ENCODE results near the gene CDC37L1. TPM values are rescaled to one million over a fixed set of nuclear protein-coding genes. Genes with fewer than 3 reads are reported as not detected.

The CDC37L1 gene
- total and polyA plus RNA-seq, 2 experiments from 2014 or later, result 26.2 to 26.4 TPM

- Histone ChIP-seq H3K27ac (no peak overlapping the region), H3K79me2 (ENCODE audit: insufficient read depth) (no peaks in the 10 kb centered on the region), H3K27me3 (replicated peaks; ENCODE audit: insufficient read depth) (no peaks in the 10 kb centered on the region), H3K4me1 (ENCODE audit: insufficient read depth) (peaks cover 16% of the 10 kb centered on the region), H3K4me3 (no peak overlapping the region), H3K9me3 (ENCODE audit: low read depth) (no peaks in the 10 kb centered on the region), H3K4me2 (ENCODE audit: unreplicated experiment) (no peak overlapping the region), H4K20me1 (ENCODE audit: insufficient read depth) (no peaks in the 10 kb centered on the region), H3F3A (ENCODE audit: insufficient read depth) (peaks cover 15% of the 10 kb centered on the region), H3K9me2 (ENCODE audit: insufficient read depth) (no peaks in the 10 kb centered on the region), H3K36me3 (ENCODE audit: low read depth) (no peaks in the 10 kb centered on the region), H2AFZ (no peak overlapping the region), H3K9ac (no peak overlapping the region)
- TF ChIP-seq EZH2 (IDR thresholded peaks at IDR 0.05; ENCODE audit: insufficient read depth, poor library complexity, severe bottlenecking) (no peak), EZH2phosphoT487 (IDR thresholded peaks at IDR 0.05; ENCODE audit: insufficient read depth, low read depth) (no peak)
- DNase-seq, result no peak
- in situ Hi-C loops (cut with MboI), result no loop called here
Measured at GRCh38 chr9:4669890-4670289, 9.5 kb upstream of the CDC37L1 start.

- no peak for DNase-seq
- Histone ChIP-seq H3K36me3 (ENCODE audit: low read depth) (no peaks in the 10 kb centered on the region), H3K27me3 (replicated peaks; ENCODE audit: insufficient read depth) (no peaks in the 10 kb centered on the region), H3K79me2 (ENCODE audit: insufficient read depth) (no peaks in the 10 kb centered on the region), H3K9me3 (ENCODE audit: low read depth) (no peaks in the 10 kb centered on the region), H3K27ac (no peak overlapping the region), H4K20me1 (ENCODE audit: insufficient read depth) (no peaks in the 10 kb centered on the region), H2AFZ (no peak overlapping the region), H3K9me2 (ENCODE audit: insufficient read depth) (no peaks in the 10 kb centered on the region), H3K9ac (no peak overlapping the region), H3K4me2 (ENCODE audit: unreplicated experiment) (no peak overlapping the region), H3K4me3 (no peak overlapping the region), H3K4me1 (ENCODE audit: insufficient read depth) (peaks cover 17% of the 10 kb centered on the region), H3F3A (ENCODE audit: insufficient read depth) (peaks cover 13% of the 10 kb centered on the region)
- WGBS, 2 experiments (ENCODE audit: low coverage in 1 of 2, low lambda C conversion rate in 2 of 2, missing lambda C conversion rate in 2 of 2), result 78 to 80% methylated on average over 3 of the region's 3 CpGs
- TF ChIP-seq EZH2phosphoT487 (IDR thresholded peaks at IDR 0.05; ENCODE audit: insufficient read depth, low read depth), result no peak
- no peak for TF ChIP-seq EZH2 (IDR thresholded peaks at IDR 0.05; ENCODE audit: insufficient read depth, poor library complexity, severe bottlenecking)
- in situ Hi-C loops (cut with MboI), result no loop called here
Measured at GRCh38 chr9:4670591-4670990, 8.8 kb upstream of the CDC37L1 start.

- Histone ChIP-seq H3K9ac (no peak overlapping the region), H3K79me2 (ENCODE audit: insufficient read depth) (no peaks in the 10 kb centered on the region), H3K27me3 (replicated peaks; ENCODE audit: insufficient read depth) (no peaks in the 10 kb centered on the region), H3K36me3 (ENCODE audit: low read depth) (no peaks in the 10 kb centered on the region), H3F3A (ENCODE audit: insufficient read depth) (peaks cover 10% of the 10 kb centered on the region), H3K4me3 (no peak overlapping the region), H3K4me1 (ENCODE audit: insufficient read depth) (peaks cover 13% of the 10 kb centered on the region), H3K9me2 (ENCODE audit: insufficient read depth) (no peaks in the 10 kb centered on the region), H3K4me2 (ENCODE audit: unreplicated experiment) (no peak overlapping the region), H4K20me1 (ENCODE audit: insufficient read depth) (no peaks in the 10 kb centered on the region), H2AFZ (no peak overlapping the region), H3K9me3 (ENCODE audit: low read depth) (no peaks in the 10 kb centered on the region), H3K27ac (no peak overlapping the region)
- no peak for TF ChIP-seq EZH2 (IDR thresholded peaks at IDR 0.05; ENCODE audit: insufficient read depth, poor library complexity, severe bottlenecking)
- no peak for TF ChIP-seq EZH2phosphoT487 (IDR thresholded peaks at IDR 0.05; ENCODE audit: insufficient read depth, low read depth)
- in situ Hi-C loops (cut with MboI), result no loop called here
- DNase-seq, result no peak
- 95 to 100% methylated on average over 1 of the region's 1 CpG for WGBS, 2 experiments (ENCODE audit: low coverage in 1 of 2, low lambda C conversion rate in 2 of 2, missing lambda C conversion rate in 2 of 2)
Measured at GRCh38 chr9:4671737-4672136, 7.6 kb upstream of the CDC37L1 start.

- Histone ChIP-seq H3K9me2 (ENCODE audit: insufficient read depth) (no peaks in the 10 kb centered on the region), H3K4me2 (ENCODE audit: unreplicated experiment) (peak overlapping the region; percentile 29), H3K27ac (peak overlapping the region; percentile 66), H3K27me3 (replicated peaks; ENCODE audit: insufficient read depth) (no peaks in the 10 kb centered on the region), H3K9ac (peak overlapping the region; percentile 5; the same call in 1 of the 2 replicates), H3K36me3 (ENCODE audit: low read depth) (no peaks in the 10 kb centered on the region), H3K9me3 (ENCODE audit: low read depth) (no peaks in the 10 kb centered on the region), H3K4me1 (ENCODE audit: insufficient read depth) (peaks cover 23% of the 10 kb centered on the region), H3F3A (ENCODE audit: insufficient read depth) (peaks cover 20% of the 10 kb centered on the region), H2AFZ (peak overlapping the region; percentile 39; the same call in 1 of the 2 replicates), H4K20me1 (ENCODE audit: insufficient read depth) (no peaks in the 10 kb centered on the region), H3K79me2 (ENCODE audit: insufficient read depth) (peaks cover 3% of the 10 kb centered on the region), H3K4me3 (0 out of 2 replicates have a peak overlapping the region, but pooled peaks have one; percentile 19)
- DNase-seq, result peak; percentile 93
- no peak for TF ChIP-seq EZH2 (IDR thresholded peaks at IDR 0.05; ENCODE audit: insufficient read depth, poor library complexity, severe bottlenecking)
- no peak for TF ChIP-seq EZH2phosphoT487 (IDR thresholded peaks at IDR 0.05; ENCODE audit: insufficient read depth, low read depth)
- in situ Hi-C loops (cut with MboI), result no loop called here
Measured at GRCh38 chr9:4674783-4675182, 4.6 kb upstream of the CDC37L1 start.

GRCh38 chr9:4677392-4677791 lies 2.0 kb upstream of the CDC37L1 start:
- Histone ChIP-seq H3K9me3 (ENCODE audit: low read depth) (no peaks in the 10 kb centered on the region), H3K27ac (no peak overlapping the region), H3K4me2 (ENCODE audit: unreplicated experiment) (no peak overlapping the region), H3F3A (ENCODE audit: insufficient read depth) (peaks cover 37% of the 10 kb centered on the region), H2AFZ (no peak overlapping the region), H3K4me3 (no peak overlapping the region), H3K27me3 (replicated peaks; ENCODE audit: insufficient read depth) (no peaks in the 10 kb centered on the region), H3K9me2 (ENCODE audit: insufficient read depth) (no peaks in the 10 kb centered on the region), H3K36me3 (ENCODE audit: low read depth) (no peaks in the 10 kb centered on the region), H3K4me1 (ENCODE audit: insufficient read depth) (peaks cover 32% of the 10 kb centered on the region), H3K9ac (no peak overlapping the region), H3K79me2 (ENCODE audit: insufficient read depth) (peaks cover 29% of the 10 kb centered on the region), H4K20me1 (ENCODE audit: insufficient read depth) (no peaks in the 10 kb centered on the region)
- WGBS, 2 experiments (ENCODE audit: low coverage in 1 of 2, low lambda C conversion rate in 2 of 2, missing lambda C conversion rate in 2 of 2), result 78 to 85% methylated on average over 3 of the region's 3 CpGs
- TF ChIP-seq EZH2phosphoT487 (IDR thresholded peaks at IDR 0.05; ENCODE audit: insufficient read depth, low read depth) (no peak), EZH2 (IDR thresholded peaks at IDR 0.05; ENCODE audit: insufficient read depth, poor library complexity, severe bottlenecking) (no peak)
- DNase-seq, result no peak
- in situ Hi-C loops (cut with MboI), result no loop called here
